Hindlimb muscle (tissue), 1 donor: ENCODE results near the gene GRIP1. TPM values are rescaled to one million over a fixed set of nuclear protein-coding genes. Genes with fewer than 3 reads are reported as not detected.
A peak's percentile ranks its signal among the peaks of the same experiment; 100 is the strongest.
"Not testable (repeated sequence)": the region's sequence is repeated elsewhere in the genome, so short reads cannot be mapped to it uniquely, and the experiment has no call there.

Source experiments
- DNase-seq: peaks from one replicate; pipeline ENCODE4 v3.0.0-alpha.2; 2013
- polyA plus RNA-seq: library from polyadenylated mRNA; unstranded; fragments of 120-200 nt; gene quantifications from one replicate; pipeline ENCODE4 v1.2.1, GENCODE V29; 2013; ENCODE audit not compliant: insufficient read length

GRIP1 gene
- polyA plus RNA-seq, 1 donor: 0.89 TPM

GRCh38 chr12:66529934-66530333, 148.9 kb downstream of the GRIP1 start:
- no peak for DNase-seq

- no peak for DNase-seq
Observed at GRCh38 chr12:66516561-66516960, 162.3 kb downstream of the GRIP1 start.

DNA sequence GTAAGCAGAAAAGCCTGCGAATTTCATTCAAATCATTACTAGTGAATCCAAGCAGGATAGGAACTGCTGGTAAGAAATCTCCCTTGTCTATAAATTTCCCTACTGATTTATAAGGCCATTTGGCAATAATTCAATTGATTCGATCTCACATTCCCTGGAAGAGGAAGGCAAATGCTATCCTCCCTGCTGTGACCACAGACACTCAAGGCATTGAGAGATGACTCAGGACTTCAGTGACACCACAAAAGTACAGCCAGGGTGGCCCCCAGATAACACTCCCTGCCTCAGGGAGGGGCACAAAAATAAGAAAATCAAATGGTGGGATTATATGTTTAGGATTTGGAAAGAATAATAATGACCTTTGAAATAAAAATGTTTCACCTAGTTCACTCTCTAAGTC, 162.7 kb downstream of the GRIP1 start:
- DNase-seq: no peak

DNA sequence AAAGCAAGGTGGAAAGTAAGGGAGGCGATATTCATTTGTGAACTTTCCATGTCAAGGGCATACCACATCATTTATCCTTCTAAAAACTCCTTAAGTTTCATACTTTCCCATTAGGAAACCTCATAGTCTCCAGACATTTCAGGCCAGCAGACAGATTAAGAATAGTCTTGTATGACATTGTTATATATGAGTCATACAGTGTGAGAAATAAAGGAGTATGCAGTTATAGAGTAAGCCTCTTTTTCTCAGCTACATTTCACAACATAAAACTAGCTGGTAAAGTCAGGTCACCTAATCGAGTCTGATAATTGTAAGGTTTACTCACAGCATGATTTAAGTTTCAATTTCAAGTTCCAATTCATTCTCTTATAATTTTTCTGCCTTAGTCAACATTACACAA, 164.3 kb downstream of the GRIP1 start:
- DNase-seq: no peak

GRCh38 chr12:66508025-66508424, 170.9 kb downstream of the GRIP1 start:
- DNase-seq: no peak

DNA sequence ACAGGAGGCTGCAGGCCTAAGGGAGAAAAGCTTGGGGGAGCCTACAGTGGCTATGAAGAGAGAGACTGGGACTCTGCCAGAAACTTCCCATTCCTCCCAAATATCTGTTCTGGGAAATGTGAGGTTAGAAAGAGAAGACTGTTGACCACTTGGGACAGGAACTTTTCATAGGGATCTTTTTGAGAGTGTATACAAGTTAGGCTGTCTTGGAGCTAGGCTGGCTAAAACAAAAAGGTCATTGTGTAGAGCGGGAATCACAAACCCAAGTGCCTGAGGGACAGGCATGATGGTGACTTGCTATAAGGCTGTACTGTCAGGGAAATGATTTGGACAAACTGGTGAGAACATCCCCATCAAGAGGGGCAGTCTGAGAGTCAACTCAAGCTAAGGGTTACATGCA, 175.1 kb downstream of the GRIP1 start:
- DNase-seq: no peak

GRCh38 chr12:66502911-66503310, 176.0 kb downstream of the GRIP1 start:
- DNase-seq: no peak

DNA sequence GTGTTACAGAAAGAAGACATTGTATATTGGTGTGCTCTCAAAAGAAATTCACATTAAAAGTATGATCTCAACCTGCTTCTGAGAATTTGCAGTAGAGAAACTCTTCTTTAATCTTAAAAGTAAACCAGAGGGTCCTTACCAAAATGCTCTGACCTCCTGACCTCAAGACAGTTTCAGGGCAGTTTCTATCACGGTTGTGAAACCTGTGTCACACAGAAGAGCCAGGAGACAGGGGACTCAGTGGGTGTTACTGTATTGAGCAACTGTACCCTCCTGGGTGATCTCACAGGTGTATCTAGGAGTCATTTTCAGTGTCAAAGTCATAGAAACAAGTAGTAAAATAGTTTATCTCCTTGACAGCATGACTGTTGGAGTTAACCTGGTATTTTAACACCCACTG, 178.0 kb downstream of the GRIP1 start:
- DNase-seq: no peak

DNA sequence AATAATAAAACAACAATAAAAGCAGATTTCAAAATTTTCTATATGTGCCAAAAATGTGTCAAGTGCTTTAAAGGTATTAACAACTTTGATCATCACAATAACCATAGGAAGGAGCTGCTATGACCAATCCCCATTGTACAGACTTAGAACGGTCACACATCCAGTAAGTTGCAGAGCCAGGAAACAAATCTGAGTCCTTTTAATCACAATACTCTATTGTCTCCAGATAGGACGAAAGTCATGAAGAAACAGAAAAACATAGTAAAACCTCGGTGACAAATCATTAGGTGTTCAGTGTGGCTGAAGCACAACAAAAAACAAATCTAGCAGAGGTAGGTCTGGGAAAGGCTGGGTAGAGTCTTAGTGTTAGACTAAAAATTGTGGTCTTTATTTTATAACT, 178.8 kb downstream of the GRIP1 start:
- no peak for DNase-seq

DNA sequence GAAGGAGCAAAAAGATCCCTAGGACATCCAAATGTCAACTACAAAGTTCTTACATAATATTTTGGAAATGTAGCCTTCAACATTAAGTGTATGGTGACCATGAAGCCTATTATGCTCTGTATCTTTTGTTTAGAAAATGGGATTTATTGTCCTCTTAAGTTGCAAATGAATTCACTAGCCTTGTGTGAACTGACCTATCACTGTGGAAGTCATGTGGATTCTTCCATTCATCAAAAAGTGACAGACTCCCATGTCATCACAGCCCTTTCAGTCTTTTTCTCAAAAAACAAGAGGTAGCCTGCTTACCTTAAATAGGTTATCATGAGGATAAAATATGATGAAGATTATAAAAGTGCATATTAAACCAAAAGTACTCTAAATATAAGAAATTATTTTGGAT, 179.9 kb downstream of the GRIP1 start:
- no peak for DNase-seq

DNA sequence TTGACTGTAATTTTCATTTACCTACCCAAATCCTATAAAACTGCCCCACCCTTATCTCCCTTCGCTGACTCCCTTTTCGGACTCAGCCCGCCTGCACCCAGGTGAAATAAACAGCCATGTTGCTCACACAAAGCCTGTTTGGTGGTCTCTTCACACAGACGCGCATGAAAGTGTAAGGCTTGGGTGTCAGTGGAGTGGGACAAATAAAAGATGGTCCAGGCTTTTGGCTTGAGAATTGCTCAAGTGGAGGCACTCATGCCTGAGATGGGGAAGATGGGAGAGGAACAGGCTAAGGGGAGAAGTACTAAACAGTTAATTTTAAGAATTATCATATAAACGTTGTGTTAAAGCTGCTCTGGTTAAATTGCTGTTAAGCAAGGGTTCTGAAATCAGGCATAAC, 180.8 kb downstream of the GRIP1 start:
- not testable (repeated sequence) for DNase-seq

DNA sequence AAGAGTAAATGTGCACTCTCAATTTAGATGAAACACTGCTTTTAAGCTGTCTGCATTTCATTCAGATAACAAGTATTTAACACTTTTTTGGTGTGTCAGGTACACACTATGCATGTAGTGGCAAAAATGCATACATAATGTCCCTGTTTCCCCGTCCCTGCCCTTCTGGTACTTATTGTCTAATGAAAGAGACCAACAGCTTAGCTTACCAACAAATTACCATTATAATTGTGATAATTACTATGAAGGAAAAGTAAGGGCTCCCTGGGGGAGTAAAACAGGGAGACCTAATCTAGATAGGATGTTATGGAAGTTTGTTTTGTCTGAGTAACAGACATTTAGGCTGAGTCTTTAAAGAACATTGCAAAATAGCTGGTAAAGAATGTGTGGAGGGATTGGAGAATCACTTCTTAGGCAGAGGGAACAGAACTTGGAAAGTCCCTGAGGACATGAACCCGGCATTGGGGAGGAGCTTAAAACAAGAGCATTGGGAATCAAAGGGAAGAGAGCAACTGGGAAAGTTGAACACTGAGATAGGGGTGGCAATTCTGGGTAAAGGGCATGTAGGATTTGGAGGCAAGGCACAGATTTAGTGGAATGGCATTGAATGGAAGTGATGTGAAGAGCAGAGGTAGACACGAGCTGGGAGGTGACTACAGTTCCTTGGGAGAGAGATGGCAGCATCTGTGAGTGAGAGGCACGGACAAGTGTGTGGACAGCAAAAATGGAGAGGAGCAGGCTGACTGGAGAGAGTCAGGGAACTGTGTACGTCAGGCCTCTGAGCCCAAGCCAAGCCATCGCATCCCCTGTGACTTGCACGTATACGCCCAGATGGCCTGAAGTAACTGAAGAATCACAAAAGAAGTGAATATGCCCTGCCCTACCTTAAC, 181.6 kb downstream of the GRIP1 start:
- DNase-seq: no peak

DNA sequence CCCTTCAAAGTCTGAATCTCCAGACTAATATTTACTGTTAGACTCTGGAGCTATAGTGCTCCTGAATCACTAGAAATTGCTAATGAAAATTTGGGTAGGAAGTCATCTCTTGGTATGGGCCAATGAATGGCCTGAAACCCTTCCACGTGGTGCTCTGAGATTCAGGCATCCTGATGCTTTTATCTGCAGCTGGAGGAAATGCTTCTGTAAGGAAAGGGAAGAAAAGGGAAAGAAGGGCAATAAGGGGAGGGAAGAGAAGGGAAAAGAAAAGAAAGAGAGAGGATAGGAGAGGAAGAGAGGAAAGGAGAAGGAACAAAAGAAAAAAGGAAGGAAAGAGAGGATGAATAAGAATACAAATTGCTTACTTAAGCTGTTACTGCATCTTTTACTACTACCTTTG, 182.3 kb downstream of the GRIP1 start:
- no peak for DNase-seq

DNA sequence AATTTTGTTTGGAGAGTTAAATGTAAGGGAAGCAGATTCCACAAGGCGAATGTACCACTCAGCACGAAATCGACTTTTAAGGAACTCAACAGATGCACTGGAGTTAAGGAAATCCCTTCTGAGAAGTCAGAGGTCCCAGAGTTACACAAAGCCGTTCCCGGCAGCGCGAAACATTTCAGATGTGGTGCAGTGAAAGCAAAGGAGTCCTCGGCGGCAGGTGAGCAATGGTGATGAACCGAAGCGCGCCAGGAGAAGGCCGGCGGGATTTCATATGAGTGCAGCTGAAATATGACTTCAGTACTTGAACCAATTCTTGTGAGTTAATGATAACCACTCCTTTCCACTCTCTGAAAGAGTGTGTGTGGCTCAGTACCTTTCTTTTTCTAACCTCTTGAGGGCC, 183.2 kb downstream of the GRIP1 start:
- no peak for DNase-seq

- DNase-seq: no peak
Observed at GRCh38 chr12:66493819-66494218, 185.1 kb downstream of the GRIP1 start.

DNA sequence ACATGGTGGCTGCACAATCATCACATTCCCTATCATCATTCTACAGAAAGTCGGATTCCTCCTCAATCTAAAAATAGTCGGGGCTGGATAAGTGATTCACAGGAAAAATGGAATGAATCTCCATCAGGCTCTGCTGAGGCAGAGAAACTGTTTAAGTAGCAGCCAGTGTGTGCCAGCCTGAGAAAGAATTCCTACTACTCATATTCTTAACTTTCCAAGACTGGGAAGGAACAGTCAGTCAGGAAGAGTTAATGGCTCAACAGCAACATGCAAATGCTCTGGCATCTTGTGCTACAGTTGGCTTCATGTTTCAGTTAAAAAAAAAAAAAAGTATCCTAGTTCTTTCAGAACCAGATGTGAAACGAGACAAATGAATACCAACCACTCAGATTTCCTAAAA, 187.0 kb downstream of the GRIP1 start:
- DNase-seq: peak; percentile 18

DNA sequence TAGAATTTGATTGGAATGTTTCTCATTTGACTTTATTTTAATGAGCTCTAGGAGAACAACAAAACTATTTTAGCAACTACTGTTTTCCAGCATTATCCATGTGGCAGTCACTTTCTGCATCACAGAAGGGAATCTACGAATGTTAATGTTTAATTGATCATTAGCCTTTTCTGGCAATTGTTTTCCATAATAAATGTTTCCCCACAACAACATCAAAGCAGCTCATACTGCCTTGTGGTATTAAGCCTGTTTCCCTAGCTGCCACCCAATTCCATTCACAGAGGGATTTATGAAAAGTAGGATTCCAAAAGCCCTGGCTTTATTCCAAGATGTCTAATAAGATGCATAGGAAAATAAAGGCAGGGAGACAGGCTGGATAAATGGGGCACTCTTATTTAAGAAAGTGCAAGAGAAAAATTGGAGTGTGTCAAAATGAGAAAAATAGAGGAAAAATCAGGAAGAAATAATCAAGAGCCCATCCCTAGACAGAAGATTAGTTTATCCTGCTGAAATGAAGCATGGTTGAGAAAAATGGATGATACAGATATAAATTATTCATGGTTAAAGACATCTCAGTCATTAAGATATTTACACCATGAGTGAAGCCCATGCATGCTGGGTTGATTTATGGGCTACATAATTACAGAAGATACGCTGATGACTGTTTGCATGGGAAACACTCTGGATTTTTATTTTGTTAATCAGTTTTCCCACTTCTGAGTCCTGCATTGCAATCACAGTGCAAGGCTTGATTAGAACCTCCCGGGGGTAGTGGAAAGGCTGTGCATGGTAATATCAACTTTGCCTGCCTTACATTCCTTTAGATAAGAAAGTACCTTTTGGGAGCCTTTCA, 196.3 kb downstream of the GRIP1 start:
- DNase-seq: no peak

GRCh38 chr12:66467932-66468331, 210.9 kb downstream of the GRIP1 start:
- no peak for DNase-seq

- DNase-seq: no peak
Observed at GRCh38 chr12:66461331-66461730, 217.5 kb downstream of the GRIP1 start.

- no peak for DNase-seq
Observed at GRCh38 chr12:66459944-66460482, 218.9 kb downstream of the GRIP1 start.

DNA sequence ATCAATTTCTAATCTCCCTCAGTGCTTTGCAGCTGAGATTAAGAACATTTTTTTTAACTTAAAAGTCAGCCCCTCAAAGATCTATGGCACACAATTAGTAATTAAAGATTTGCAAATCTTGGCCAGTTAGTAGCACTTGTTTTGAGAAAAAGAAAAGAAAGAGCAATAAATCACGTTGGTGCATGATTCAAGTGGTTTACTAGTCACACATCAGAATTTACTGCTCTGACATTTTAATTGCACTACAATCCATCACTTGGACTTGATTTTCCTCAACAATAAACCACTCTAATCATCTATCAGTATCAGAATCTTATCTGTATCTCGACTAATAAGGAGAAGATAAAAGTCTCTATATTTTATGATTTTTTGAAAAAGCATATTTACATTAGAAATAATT, 222.3 kb downstream of the GRIP1 start:
- no peak for DNase-seq

DNA sequence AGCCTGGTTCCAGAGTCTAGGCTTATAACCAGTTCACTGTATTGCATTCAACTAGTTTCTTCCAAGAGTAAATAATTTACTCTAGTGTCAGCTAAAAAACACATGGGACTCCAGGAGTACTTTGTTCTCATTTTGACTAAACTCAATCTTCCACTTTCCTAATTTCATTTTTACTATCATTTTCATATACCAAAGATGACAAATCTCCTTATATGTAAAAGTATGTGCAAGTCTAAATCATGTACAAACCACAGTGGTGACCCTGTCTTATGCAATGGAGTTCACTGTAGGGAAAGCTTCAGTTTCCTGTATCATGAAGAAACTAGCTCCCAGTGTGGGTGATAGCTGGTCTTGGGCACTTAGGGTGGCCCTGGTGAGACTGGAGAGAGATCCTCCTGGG, 225.0 kb downstream of the GRIP1 start:
- no peak for DNase-seq

- no peak for DNase-seq
Observed at GRCh38 chr12:66453120-66453519, 225.8 kb downstream of the GRIP1 start.

DNA sequence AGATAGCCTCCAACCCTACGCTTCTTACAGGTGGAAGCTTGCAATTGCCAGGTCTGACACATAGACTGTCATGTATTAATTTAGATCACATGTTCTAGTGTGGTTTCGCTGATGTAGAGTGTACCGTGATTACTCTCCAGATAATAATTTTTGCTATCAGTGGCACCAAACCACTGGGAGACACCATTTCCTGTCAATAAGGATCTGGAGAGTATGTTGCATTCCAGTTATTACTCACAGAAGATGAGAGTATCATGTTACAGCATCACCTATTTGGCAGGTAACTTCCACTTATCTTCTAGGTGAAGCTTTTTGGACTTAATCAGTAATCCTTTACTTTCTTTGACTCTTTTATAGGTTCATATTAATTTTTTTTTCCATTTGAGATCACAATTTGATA, 229.3 kb downstream of the GRIP1 start:
- no peak for DNase-seq
